ENCODE results near the gene CCDC8. TPM values are rescaled to one million over a fixed set of nuclear protein-coding genes. Genes with fewer than 3 reads are reported as not detected.
A peak's percentile ranks its signal among the peaks of the same experiment; 100 is the strongest.

Gene CCDC8
- total RNA-seq, 1 donor from 2014 or later: 35.0 TPM

GRCh38 chr19:46364359-46364758 is 49.0 kb downstream of the CCDC8 start:
- no peak overlapping the region for H3K4me3 Mint-ChIP-seq (ENCODE audit: unreplicated experiment)
- peaks cover 14% of the 10 kb centered on the region for H3K36me3 Mint-ChIP-seq (ENCODE audit: unreplicated experiment)
- H3K27me3 Mint-ChIP-seq (ENCODE audit: unreplicated experiment): no peaks in the 10 kb centered on the region
- peaks cover 20% of the 10 kb centered on the region for H3K4me1 Mint-ChIP-seq (ENCODE audit: unreplicated experiment)
- TF ChIP-seq CTCF (IDR thresholded peaks at IDR 0.05): no peak
- no peak for DNase-seq (ENCODE audit: extremely low spot score, unreplicated experiment)
- no peak overlapping the region for H3K27ac Mint-ChIP-seq (ENCODE audit: unreplicated experiment)
- no peaks in the 10 kb centered on the region for H3K9me3 Mint-ChIP-seq (ENCODE audit: unreplicated experiment)

GRCh38 chr19:46361915-46362314 is 51.4 kb downstream of the CCDC8 start:
- peaks cover 26% of the 10 kb centered on the region for H3K4me1 Mint-ChIP-seq (ENCODE audit: unreplicated experiment)
- H3K27me3 Mint-ChIP-seq (ENCODE audit: unreplicated experiment): no peaks in the 10 kb centered on the region
- no peak for DNase-seq (ENCODE audit: extremely low spot score, unreplicated experiment)
- no peaks in the 10 kb centered on the region for H3K9me3 Mint-ChIP-seq (ENCODE audit: unreplicated experiment)
- TF ChIP-seq CTCF (IDR thresholded peaks at IDR 0.05): no peak
- H3K36me3 Mint-ChIP-seq (ENCODE audit: unreplicated experiment): peaks cover 19% of the 10 kb centered on the region
- H3K4me3 Mint-ChIP-seq (ENCODE audit: unreplicated experiment): no peak overlapping the region
- peak overlapping the region; percentile 1 for H3K27ac Mint-ChIP-seq (ENCODE audit: unreplicated experiment)

Other genes with a start within 250 kb of the CCDC8 start
- not detected in 2 replicates for gene IGFL1, start 183.8 kb downstream of the CCDC8 start, total RNA-seq
- 77.5 and 101 TPM in 2 replicates for gene HIF3A, start 116.5 kb downstream of the CCDC8 start, total RNA-seq
- gene PPP5C, start 66.5 kb downstream of the CCDC8 start, total RNA-seq: 79.5 and 86.0 TPM in 2 replicates
- 0.11 TPM in 1 of 2 replicates, not detected in the other for gene PNMA8C, start 15.4 kb upstream of the CCDC8 start, total RNA-seq
- 10.3 and 10.8 TPM in 2 replicates for gene PNMA8A, start 58.0 kb upstream of the CCDC8 start, total RNA-seq
- 2.5 TPM in 2 replicates for gene PNMA8B, start 82.3 kb upstream of the CCDC8 start, total RNA-seq
- gene CALM3, start 187.8 kb upstream of the CCDC8 start, total RNA-seq: 167 and 168 TPM in 2 replicates
- gene PTGIR, start 211.5 kb upstream of the CCDC8 start, total RNA-seq: 0.31 and 0.38 TPM in 2 replicates
- gene GNG8, start 222.6 kb upstream of the CCDC8 start, total RNA-seq: not detected in 2 replicates
- gene DACT3, start 247.6 kb upstream of the CCDC8 start, total RNA-seq: 11.2 and 11.5 TPM in 2 replicates

Data from osteocyte (in vitro differentiated cells).